Measurements from ENCODE around the gene SBF1.

The SBF1 gene

DNA sequence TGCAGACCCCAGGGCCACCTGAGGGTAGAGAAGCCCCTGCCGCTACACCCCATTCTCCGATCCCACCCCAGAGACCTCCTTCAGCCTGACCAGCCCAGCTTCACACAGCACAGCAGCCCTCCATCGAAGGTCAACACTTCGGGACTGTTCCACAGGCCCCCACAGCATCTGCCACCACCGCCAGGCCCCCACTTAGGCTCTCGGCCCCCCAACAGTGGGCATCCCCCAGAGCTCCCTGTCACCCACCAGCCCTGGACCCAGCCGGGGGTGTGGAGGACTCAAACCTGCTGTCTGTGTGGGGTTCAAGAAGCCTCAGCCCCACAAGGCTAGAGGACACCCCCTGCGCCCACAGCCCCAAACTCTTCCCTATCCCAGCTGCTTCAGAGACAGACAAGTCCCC is 6.2 kb downstream of the SBF1 start:
- no peak for DNase-seq (ENCODE audit: low read depth)

DNA sequence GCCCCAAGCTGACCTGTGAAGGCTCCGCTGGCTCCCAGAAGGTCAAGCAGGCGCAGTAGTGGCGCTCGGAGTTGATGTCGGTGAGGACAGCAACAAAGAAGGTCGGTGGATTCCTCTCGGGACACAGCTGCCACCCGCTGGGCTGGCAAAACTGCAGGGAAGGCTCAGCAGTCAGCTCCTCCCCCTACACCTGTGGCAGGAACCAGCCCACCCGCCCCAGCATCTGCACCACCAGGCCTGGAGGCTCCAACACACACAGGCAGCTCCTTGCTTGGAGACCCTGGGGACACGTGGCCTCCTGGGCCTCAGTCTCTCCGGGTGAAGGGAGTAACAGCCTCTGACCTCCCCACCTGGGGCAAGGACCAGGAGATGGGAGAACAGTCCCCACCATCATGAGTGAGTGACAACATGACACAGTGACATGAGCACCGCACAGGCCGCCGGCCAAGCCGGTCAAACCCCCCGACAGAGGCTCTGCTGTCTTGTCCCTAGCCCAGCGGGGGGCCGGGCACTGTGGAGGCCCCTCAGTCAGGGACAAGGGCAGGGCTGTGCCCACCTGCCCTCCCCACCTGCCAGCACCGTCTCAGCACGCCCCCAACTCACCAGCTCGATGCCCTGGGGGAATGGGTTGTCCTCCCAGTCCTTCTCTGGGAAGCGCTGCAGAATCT is 6.9 kb downstream of the SBF1 start:
- no peak for DNase-seq (ENCODE audit: low read depth)

DNA sequence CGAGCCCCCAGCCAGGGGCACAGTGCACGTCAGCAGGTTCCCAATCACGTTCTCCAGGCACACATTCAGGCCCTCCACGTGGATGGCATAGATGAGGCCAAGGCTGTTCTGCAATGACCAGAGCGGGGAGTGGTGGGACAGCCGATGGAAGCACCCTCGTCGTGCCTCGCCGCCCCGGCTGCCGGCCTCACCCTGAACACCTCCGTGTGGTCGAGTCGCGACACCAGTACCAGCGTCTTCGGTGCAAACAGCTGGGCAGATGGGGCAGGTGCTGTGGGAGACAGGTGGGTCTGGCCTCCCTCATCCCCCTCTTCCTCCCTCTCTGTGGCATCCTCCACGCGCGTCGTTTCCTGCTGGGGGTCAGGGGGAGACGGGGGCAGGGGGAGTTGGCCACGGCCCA is 7.5 kb downstream of the SBF1 start:
- DNase-seq (ENCODE audit: low read depth) = no peak

DNA sequence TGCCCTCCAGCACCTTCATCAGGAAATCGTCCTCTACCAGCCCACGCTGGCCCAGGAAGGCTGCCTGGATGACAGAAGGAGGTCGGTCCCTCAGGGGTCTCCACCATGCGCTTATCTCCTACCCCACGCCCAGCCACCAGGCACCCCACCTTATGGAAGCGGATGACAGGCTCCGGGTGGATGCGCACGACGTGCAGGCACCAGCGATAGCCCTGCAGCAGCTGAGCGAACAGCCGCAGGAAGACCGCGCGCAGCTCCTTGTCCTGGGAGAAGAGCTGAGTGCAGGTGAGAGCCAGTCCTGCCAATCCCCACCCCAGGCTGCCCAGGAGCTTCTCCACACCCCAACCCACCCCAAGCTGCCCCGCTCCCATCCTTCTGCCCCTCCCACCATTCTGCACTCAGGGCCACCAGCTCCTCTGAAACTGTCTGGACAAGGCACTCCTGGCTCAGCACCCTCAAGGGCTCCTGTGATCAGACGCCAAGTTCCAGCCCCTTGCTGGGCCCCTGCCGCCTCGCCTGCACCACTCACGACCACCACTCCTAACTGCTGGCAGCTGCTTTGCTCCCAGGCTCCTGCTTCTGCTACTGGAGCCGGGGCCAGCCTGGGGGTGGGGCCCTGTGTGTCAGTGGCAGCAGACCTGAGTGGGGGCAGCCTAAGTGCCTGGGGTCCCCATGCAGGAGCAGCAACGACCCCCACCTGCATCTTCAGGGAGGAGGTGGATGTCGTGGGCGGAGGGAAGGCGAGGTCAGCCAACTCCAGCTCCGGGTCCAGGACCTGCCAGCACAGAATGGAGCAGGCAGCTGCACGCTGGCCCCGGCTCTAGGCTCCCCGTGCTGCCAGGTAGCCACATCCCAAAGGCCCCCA is 9.5 kb downstream of the SBF1 start:
- DNase-seq (ENCODE audit: low read depth) = no peak

DNA sequence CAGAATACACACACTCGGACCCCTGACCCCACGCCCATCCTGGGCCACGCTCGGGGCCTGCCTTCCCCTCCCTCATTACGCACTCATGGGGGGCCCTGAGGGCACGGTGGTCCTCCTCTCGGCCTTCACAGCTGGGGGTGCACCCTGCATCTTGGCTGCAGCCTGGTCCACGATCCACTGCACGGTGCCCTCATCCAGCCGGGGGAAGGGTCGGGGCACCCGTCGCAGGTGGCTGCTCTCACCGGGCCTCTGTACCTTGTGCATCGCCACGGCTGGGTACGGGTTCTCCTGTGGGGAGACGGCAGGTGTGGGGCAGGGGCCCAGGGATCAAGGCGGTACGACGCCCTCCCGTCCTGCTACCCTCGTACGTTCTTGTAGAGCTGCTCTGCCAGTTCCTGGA is 10.4 kb downstream of the SBF1 start:
- no peak for DNase-seq (ENCODE audit: low read depth)

DNA sequence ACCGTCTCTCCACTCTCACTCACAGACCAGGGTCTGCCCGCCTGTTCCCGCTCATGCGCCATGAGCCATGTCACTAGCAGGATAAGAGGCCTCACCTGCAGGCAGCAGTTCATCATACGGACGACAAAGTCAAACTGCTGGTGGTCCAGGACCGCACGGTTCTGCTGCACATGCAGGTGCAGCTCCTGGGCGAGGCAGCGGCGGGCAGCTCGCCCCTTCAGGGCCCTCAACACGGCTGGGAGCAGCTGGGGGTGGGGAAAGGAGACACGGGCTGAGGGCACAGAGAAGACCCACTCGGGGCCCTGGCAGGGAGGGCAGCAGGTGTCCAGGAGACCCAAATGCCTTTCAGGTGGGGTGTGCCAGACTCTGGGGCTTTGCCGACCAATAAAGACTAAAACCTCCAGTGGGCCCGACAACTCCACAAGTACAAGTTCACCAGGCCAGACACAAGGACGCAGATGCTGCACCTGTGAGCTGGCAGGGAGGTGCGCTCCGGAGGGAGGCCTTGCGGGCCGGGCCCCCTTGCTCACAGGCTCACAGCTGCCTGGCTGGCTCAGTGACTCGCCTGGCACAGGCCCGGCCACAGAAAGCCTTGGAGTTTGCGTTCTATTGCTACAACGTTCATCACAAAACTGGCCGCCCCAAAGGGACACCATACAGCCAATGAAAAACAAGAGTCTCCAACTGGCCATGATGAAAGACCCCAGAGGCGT is 11.5 kb downstream of the SBF1 start:
- DNase-seq (ENCODE audit: low read depth) = no peak

DNA sequence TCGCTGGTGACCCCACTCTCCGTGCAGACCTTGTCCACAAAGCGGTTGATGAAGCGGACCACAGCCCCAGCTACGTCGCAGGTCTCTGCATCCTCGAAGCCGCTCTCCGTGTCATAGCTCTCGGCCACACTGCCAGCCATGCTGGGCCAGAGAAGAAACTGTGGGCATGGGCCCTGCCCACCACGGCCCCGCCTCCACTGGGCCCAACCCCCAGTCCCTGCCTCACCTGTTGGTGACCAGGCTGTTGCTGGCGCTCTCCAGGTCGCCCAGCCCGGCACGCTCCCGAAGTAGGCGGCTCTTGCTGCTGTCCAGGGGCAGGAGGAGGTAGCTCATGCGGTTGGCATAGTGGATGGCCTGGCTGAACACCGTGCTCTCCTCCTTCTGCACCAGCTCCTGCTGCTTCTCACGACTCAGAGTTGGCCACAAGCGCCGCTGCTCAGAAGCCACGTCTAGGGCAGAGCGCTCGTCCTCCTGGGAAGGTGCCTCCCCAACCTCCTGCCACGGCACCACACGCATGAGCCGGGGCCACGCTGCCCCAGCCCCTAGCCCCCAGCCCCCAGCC is 12.8 kb downstream of the SBF1 start:
- no peak for DNase-seq (ENCODE audit: low read depth)

DNA sequence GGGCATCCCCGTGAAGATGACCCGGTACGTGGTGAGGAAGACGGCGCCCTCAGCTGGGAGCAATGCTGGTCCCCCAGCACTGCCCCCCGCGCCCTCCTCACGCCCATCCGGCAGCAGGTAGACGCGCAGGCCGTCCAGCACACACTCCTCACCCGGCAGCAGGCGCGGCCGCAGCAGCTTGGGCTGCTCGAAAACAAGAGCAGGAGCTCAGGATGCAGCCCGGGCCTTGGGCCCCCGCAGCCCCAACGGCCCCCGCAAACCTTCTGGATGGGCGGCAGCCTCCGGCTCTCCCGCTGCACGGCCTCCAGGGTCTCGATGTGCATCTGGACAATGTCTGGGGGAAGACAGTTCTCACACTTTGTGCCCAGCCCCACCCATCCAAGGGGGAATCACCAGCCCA is 13.3 kb downstream of the SBF1 start:
- DNase-seq (ENCODE audit: low read depth) = no peak

DNA sequence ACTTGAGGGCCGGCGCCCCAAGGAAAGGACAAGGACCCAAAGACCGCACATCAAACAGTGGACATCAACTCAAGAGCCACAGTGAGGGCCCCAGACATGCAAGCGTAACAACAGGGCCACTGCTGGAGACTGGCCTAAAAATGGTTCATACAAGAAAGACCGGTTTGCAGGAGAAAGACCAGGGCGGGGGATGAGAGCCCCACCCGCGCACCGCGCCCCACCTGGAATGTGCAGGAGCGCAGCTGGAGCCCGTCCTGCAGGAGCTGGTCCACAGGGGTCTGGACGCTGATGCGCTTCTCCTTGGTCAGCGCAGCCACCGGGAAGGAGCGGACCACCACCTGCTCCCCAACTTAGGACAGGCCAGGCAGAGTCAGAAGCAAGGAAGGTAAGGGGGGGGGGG is 13.9 kb downstream of the SBF1 start:
- DNase-seq (ENCODE audit: low read depth) = no peak

DNA sequence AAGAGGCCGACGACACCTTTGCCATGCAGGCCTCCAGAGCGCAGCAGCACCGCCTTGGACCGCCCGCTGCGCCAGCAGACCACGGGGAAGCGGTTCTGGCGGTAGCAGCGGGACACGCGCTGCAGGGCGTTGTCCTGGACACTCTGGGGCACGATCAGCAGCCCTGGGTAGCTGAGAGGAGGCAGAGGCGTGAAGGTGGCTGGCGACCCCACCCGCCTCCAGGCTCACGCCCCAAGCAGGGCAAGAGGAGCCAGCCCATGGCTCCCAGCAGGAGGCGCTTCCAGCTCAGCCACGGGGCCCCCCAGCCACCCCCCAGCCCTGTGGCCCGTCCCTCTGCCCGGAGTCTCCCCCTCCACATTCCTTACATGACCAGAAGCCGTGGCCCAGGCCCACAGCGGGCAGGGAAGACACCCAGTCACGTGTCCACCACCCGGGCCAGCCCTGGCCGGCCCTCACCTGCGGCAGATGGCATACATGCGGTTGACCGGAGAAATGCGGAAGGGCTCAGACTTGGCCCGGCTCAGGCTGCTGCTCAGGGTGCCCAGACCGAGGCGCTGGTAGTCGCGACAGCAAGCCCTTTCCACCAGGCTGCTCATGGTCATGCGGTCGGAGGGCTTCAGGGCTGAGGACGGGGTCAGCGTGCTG is 15.2 kb downstream of the SBF1 start:
- no peak for DNase-seq (ENCODE audit: low read depth)

DNA sequence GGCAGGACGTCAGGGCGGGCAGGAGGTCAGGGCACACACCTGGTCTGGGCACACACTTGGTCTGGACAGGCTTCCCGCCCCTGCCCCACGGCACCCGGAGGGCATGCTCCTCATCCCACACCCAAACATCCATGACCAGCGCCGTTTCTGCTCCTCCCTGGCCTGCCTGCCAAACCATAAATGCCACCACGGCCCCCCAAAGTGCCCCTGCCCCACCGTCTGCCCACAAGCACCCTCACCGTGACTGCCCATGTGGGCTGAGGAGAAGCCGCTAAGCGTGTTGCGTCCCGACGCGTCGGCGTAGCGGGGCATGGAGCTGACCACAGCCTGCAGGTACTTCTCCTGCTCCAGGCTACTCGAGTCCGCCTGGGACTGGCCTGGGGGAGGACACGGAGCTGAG is 15.8 kb downstream of the SBF1 start:
- no peak for DNase-seq (ENCODE audit: low read depth)

DNA sequence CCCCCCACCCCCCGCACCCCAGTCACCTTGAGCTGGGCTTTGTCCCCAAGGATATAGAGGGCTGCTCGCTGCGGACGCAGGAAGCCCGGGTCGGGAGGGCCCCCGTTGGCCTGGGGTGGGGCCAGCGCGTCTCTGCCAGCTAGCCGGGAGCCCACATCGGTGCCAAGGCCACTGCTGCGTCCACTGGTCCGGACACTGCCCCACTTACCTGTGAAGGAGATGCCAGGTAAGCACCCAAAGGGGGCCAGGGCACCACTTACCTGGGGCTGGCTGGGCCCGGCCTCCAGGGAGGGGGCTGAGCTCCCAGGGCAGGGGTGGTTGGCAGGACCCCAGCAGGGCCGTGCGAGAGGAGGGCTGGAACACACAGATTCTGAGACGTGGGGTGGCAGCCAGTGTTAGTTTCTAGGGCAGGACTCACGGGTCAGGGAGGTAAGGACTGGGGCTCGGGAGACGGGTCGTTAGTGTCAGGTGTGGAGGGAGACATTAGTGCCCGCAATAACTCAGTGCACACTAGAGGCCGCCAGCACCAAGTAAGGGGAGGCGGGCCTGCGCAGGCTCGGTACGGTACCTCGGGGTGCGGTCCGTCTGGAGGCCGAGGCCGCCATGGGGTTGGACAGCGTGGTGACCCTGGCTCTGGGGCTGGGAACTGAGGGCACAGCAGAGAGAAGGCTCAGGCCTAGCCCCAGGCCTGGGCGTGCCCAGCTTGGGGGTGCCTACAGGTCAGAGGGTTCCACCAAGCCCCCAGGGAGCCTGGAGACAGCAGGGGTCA is 18.2 kb downstream of the SBF1 start:
- no peak for DNase-seq (ENCODE audit: low read depth)

DNA sequence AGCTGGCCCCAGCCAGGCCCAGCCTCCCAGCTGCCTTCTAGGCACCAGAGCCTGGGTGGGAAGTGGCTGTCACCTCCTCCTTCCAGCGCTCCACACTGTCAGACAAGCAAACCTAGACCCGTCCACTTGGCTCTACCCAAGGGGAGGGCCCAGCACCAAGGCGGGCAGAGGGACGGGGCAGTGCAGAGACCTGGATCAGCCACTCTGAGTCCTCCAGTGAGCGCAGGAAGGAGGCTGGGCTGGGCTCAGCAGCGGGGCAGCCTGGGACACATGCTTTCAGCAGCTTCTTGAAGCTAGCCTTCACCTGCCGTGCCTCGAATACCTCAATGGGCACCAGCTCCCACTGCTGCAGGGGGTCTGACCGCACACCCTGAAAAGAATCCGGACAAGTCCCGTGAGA is 18.8 kb downstream of the SBF1 start:
- DNase-seq (ENCODE audit: low read depth) = no peak

DNA sequence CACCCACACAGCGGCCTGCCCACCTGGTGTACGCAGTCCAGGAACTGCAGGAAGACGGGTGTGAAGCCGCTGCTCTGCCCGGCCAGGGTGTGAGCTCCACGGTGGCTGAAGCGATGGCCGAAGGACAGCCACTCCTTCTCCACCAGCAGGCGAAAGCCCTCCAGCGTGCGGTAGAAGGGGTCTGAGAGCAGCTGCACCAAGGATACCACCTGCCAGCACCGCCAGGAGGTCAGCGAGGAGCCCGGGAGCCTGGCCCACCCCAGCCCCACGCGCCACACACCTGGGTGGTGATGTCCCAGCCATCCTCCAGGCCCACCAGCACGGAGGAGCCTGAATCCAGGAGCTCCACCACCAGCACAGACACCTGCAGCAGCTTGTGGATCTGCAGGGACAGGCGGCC is 19.6 kb downstream of the SBF1 start:
- no peak for DNase-seq (ENCODE audit: low read depth)

DNA sequence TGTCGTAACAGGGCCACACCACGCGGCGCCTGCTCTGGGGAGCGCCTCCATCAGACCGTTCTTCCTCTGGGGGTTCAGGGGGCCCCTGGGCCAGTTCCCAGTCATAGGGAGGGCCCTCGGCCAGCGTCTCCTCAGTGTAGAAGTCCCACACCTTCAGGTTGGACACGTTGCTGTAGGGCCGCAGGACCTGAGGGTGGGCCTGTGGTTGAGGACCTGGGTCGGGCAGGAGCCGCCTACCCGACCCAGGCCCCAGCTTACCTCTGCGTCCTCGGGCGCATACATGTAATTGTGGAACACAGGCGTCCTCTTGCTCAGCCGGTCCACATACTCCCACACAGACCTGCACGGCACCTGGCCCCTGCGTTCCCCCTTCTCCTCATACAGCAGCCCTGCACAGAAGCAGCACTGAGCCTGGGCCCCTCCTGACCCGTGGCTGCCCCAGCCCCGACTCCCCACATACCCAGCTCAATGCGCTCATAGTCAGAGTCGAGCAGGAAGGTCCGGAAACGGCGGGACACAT is 20.2 kb downstream of the SBF1 start:
- no peak for DNase-seq (ENCODE audit: low read depth)

DNA sequence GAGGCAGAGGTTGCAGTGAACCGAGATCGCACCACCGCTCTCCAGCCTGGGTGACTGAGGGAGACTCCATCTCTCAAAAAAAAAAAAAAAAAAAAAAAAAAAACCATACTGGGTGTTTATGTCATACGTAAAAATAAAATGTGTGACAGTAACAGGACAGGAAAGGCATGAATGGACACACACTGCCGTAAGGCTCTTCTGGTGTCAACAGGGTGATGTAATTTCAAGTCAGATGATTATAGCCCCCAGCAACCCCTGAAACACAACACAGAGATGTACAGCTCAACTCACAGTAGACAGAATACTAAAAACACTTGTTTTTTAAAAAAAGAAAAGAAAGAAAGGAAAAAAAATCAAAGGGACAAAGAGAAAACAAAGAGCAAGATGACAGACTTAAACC is 22.2 kb downstream of the SBF1 start:
- no peak for DNase-seq (ENCODE audit: low read depth)

DNA sequence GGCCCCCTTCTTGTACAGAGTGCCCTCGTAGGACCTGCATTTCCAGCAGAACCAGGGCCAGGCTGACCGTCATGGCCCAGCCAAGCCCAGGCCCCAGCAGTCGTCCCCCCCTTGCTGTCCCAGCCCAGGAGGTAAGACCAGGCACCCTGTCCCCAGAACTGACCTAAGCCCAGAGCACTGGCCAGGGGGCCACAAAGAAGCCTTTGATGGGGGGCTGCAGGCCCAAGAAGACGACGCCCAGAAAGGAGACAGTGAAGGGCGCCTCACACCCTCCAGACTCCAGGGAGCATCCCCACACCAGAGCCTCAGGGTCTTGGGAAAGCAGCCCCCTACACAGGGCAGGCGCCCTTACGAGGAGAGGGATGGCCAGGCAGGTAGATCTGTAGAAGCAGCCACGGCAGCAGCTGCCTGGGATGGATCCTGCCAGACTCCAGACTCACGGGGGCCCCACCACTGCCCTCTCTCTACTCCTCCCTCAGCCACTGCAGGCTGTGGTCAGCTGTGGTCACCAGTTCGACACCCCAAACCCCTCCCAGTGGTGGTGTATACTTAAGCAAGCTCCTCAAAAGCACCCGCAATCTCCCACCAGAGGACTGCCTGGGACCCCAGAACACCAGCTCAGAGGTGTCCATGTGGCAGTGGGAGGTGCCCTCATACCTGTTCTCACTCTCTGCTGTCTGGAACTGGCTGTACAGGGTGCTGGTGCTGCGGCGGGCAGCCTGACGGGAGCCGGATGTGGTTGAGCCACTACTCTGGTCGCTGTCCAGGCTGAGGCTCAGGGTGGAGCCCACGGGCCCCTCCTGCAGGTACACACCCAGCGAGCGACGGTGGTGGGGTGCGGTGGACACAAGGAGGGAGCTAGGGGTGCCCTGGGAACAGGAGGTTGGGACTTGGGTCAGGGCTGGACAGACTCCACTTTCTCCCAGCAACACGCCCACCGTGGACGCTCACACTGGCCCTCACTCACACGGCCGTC is 27.0 kb downstream of the SBF1 start:
- DNase-seq (ENCODE audit: low read depth) = no peak

DNA sequence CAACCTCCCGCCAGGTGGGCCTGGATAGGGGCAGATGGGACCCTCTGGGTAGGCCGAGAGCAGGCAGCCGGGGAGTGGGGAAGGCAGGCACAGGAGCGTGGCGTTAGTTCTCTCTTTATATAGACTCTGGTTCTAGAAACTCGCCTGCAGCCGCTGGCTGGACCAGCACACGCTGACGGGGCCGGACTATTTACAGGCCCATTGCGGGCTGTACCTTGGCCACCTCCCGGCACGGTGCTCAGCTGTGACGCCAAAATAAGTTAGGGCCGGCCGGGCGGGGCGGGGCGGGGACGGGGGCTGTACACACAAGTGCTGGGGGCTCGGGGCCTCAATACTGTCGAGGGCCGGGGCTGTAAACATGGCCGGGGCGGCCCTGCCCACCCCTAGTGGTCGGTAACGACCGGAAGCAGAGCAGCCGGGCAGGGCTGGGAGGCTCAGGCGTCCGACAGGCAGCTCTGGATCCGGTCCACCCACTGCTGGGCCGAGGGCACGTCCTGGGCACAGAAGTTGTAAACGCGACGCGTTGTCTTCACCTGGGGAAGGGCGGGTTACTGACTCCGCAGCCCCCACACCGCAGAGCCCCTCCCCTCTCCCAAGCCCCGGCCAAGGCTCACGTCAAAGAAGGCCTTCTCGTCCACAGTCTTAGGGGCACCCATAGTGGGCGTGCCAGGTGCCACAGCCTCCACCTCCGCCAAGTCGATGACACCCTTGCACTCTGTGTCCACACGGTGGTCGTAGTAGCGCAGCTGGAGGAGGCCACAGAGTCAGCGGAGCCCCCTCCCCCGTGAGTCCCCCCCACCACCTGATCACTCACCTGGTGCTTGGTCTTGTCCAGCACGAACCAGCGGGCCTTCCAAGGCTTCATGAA is 27.9 kb downstream of the SBF1 start:
- no peak for DNase-seq (ENCODE audit: low read depth)

All from non-pigmented ciliary epithelial cell (primary cell).